Head of caudate nucleus (tissue), 42 donors: ENCODE results near the gene ATG7.

Source experiments
- DNase-seq, 42 donors: peaks; one replicate each; pipeline versions ENCODE4 v3.0.0 to v3.0.0-alpha.2; 2020 to 2021; ENCODE audit warnings: mixed read lengths in 7 of 42
- intact Hi-C: fragments of 100-400 bp; cut with DNase I; formaldehyde crosslinking; loops from one replicate; pipeline ENCODE4 v1.15.0; 2022

Gene ATG7

DNA sequence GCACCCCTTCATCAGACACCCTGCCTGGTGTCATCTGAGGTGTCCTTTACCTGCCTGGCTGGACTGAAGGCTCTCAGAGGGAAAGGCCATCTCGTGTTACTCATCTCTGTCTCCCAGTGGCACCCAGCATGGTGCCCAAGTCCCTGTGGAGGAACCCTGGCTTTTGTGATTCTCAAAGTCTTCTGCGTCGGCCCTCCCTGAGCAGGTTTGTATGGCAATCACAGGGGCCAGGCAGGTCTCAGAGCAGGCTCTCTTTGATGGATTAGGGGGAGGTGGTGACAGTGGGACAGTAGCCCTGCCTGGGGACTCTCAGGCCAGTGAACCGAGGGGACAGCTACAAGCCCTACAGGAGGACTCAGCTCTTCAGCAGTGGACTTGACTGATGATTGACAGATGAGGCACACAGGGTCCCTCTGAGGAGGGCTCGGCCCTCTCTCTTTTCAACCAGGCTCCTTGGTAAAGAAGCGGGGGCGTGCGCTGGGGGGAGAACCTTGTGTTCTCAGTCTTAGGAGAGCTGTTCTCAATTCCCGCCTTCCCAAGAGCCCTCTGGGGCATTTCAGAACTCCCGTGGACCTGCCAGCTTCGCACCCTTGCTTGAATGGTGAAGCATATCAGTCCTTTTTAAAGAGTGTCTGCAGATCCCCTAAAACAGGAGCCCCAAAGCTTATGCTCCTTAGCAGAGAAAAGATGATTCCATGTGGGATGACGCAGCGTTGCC is 263.2 kb downstream of the ATG7 start:
- peak in 1 of 42 donors; percentile 12 for DNase-seq
- intact Hi-C loops, result no loop called here

DNA sequence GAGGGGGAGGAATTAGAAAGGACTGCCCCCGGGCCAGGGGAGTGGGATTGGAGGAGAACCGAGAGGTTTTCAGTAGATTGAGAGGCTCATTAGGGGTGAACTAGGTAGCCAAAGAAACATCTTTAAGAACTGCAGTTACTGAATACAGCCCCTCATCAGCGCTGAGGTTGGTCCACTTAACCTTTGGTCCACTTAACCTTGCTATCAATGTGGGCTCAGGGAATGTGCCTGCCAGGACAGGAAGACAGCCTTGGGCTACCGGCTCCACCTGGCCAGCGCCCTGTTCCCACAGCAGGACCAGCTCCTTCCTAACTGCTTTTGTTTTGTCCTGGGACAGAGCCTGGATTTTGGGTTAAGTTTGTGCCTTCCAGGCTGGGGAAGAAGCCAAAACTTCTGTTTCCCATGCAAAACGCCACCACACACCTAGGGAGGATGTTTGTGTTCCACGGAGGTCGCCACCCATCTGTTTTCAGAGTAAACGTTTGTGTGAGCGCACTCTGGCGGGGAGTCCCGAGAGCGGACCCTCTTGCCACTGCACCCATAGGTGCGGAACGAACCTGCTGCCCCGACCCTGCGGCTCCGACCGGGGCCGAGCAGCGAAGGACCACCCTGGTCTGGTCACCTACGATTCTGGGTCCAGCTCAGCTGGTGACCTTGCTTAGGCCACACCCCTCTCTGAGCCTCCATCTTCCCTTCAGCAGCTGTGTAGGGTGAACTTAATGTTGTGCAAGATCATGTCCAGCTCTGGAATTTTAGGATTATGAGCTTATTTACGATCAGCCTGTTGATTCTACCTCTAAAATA is 264.1 kb downstream of the ATG7 start:
- DNase-seq, result peak in 1 of 42 donors; percentile 25
- intact Hi-C loops, result no loop called here

DNA sequence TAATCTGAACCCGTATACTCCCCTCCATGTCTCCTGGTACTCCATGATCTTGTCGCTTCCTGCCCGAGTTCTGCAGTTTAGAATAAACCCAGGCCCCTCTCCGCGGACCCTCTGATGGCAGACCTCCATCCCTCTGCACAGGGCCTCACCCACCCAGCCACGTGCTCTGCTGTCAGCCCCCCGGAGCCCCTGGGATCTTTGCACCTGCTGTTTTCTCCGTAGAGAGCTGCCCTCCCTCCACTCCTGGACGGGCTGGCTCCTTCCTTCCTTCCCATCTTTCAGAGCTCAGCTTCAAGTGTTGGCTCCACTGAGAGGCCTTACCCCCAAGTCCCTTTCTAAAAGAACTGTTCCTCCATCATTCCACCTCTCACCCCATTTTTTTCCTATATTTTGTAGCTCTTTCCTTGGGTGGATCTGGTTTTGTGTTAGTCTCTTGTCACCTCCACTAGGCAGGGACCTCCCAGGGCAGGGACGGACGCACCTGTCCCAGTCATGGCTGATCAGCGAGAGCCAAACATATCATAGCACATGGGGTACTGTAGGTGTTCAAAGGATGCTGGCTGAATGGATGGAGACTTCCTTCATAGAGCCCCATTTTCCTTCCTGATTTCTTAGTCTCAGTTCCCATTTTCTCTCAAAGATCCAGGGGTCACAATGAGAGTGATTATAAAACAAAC is 264.9 kb downstream of the ATG7 start:
- intact Hi-C loops, result no loop called here

DNA sequence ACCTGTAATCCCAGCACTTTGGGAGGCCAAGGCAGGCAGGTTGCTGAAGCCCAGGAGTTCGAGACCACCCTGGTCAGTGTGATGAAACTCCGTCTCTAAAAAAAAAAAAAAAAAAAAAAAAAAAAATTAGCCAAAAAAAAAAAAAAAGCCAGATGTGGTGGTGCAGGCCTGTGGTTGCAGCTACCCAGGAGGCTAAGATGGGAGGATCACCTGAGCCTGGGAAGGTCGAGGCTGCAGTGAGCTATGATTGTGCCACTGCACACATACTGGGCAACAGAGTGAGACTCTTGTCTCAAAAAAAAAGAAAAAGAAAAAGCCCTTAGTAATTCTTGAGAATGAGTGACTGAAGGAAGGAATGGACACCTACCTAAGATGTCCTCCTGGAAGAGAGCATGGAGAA is 266.4 kb downstream of the ATG7 start:
- no peak for DNase-seq
- intact Hi-C loops, result no loop called here

More for the DNA sequence above, 264.9 kb downstream of the ATG7 start:
- no peak for DNase-seq

DNA sequence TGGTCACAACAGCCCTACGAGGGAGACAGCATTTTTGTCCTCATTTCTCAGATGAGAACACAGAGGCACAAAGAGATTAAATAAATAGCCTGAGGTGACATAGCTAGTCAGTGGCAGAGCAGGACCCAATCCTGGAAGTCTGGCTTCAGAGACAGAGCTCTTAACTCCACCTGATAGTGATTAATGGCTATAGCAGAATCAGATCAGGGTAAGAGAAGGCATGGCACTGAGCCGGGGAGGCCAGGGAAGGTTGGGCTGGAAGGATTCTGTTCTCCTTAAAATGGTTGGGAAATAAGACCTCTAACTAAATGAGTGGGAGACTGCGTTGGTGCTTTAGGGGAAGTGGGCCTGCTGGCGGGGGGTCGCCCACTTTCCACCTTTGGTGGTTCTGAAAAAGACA is 267.0 kb downstream of the ATG7 start:
- intact Hi-C loops, result no loop called here
- peak in 1 of 42 donors; percentile 22 for DNase-seq

DNA sequence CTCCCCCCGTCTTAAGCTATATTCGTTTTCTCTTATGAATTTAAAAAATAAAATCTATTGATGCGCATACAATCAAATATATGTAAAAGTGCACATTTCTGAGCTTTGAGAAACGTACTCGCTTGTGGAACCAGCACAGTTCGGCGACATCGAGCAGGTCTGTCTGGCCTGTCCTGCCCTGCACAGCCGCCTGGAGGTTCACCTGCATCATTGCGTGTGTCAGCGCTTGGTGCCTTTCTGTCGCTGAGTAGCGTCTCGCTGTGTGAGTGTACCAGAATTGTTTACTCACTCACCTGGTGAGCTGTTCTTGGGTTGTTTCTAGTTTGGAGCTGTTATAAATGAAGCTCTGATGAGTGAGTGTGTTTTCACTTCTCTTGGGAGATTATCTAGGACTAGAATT is 267.5 kb downstream of the ATG7 start:
- peak in 1 of 42 donors; percentile 19 for DNase-seq
- intact Hi-C loops, result no loop called here

DNA sequence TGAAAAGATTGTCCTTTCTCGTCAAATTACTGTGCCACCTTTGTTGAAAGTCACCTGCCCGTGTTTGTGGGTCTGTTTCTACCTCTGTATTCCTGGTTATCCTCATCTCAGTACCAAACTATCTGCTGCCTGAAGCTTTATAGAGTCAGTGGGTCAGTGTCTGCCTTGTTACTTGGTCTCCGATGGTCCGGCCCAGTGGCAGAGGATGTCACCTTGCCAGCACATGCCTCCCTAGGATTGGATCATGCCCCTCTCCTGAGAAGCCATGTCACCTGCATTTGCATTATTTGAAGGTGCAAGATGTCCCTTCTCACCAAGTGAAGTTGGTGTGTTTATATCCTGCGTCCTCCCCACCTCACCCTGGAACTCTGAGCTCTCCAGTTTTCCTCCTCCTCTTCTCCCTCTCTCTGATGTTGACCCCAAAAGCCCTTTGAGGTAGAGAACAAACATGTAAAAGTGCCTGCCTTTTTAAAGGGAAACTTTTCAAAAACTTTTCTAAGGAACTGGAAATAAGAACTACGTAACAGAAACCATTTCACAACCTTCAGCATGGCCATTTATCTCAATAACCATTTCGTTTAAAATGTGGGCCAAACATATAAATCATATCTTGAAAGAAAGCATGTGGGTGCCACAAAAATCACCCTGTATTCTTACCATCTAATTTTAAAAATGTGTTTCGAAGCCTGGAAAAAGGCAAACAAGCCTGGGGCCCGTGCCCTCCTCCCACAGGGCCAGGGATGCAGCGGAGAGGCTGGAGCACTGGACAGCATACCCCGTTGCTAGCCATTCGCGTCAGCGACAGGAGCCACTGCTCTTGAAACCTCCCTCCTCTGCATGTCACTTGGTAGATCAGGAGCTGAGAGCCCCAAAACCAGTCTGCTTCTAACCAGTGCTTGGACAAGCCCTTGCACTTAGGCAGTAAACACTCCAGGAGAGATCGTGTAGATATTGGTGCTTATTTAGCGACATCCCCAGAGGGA is 269.4 kb downstream of the ATG7 start:
- intact Hi-C loops, result no loop called here
- no peak for DNase-seq

DNA sequence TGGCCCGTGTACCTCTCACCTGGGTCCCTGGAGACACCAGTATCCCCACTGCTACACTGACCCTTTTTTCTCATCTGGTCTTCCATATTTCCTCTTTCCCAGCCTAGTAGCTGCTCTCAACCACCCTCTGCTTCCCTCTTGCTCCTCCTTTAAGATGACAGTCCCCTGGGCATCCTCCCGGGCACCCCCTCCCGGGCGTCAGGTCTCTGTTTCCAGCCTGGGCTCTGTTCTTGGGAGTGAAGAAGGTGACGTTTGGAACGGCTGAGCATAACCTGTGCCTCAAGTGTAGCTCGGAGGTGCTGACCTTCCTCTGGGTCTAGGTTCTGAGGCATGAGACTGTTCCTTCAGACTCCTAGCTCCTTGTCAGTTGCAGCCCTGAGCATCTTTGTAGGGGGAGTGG is 270.4 kb downstream of the ATG7 start:
- DNase-seq, result no peak
- intact Hi-C loops, result no loop called here

DNA sequence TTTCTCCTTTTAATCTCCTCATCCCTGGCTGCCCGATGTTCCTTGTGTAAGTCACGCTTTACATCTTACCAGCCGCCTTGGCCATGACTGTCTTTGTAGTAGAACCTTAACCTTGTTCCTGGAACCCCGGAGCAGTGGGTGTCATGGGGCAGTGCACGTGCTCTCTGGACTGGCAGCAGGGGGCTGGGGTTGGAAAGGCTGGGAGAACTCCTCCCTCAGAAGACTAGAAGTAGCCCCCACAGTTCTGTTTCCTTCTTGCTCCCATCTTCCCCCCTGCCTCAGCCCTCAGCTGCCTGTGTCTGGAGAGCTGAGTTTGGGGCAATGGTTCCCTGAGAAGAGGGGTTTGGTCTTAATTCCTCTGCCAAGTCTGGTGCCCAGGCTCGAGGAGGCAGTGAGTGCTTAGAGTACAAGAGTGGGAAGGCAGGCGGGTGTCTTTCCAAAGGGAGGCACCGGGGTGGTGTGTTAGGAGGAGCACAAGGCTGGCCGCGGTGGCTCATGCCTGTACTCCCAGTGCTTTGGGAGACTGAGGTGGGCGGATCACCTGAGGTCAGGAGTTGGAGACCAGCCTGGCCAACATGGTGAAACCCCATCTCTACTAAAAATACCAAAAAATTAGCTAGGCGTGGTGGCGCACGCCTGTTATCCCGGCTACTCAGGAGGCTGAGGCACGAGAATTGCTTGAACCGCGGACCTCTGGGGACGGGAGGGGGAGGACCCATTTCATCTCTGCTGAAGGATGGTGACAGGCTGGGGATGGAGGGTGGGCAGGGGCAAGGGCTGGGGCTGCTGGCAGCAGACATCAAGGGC is 271.1 kb downstream of the ATG7 start:
- intact Hi-C loops, result no loop called here
- DNase-seq, result no peak

DNA sequence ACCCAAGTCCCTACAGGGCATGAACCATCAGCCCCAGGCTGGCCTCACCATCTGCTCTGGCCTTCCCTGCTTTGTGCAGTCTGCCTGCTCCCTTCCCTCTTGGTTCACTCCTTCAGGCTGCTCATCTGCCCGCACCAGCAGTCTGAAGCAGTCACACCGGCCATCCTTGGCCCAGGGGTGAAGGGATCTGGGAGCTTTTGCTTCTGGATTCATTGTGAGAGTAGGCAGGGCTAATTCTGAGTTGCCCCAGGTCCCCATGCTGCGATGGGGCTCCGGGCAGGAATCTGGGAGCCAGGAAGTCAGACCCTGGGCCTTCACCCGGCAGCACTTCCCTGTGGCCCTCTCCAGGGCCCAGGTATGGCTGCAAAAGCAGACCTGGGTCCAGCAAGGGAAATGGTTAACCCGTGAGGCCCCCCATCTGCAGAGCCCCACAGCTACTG is 271.8 kb downstream of the ATG7 start:
- DNase-seq, result no peak
- intact Hi-C loops, result no loop called here

DNA sequence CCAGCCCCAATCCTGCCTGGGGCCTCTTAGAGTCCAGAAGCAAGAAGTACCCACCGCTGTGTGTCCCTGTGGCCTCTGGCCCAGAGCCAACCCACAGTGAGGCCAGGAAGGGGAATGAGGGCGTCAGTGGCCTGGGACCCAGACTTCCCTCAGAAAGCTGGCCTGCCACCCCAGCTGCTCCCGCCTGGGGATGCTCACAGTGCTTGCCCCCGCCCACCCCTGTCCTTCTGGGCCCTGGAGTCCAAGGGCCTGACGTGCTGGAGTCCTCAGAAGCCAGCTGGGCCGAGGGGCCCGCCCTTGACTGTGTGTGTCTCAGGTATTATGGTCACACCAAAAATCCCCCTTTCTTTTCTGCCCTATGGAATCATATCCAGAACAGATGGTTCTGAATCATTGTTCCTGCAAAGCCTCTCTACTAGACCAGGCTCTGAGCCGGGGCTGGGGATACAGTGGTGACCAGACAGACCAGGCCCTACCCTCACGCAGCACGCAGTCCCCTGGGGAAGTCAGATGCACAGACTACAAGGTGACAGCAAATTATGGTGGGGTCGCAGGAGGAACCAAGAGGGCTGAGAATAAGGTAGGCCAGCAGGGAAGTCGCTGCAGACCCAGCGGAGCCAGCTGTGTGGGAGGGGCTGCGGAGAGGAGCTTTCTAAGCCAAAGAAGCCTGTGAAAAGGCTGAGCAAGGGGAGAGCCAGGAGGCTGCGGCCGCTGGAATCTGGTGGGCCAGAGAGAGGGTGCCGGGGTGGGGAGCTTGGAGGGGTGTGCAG is 272.4 kb downstream of the ATG7 start:
- no peak for DNase-seq

DNA sequence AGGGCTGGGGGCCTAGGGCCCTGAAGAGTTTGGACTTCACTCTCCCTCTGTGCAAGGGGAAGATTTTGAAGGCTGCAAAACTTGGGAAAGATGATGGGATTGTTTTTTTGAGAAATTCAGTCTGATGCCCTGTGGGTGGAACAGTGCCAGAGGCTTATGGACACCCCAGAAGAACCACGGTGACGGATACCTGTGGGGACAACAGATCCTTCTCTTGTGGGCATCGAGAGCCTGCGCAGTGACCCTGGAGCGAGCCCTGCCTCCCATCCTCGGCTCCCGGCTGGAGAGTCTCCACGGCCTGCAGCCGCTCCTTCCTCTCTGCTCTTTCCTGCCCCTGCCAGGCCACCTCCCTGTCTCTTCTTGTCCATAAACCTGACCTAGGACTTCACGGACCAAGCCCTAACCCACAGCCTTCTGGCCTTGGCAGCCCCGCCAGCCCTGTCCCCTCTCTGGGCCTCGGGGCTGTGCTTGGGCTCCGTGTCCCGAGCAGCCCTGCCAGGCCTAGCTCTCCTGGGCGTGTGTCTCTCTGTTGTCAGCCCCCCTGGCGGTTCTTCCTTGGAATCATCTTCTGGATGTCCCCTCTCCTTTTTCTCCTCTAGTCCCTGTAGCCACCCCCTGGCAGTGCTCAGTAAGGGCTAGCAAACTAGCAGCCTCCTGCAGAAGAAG is 273.1 kb downstream of the ATG7 start:
- intact Hi-C loops, result no loop called here
- no peak for DNase-seq

More for the DNA sequence above, 272.4 kb downstream of the ATG7 start:
- intact Hi-C loops, result no loop called here

DNA sequence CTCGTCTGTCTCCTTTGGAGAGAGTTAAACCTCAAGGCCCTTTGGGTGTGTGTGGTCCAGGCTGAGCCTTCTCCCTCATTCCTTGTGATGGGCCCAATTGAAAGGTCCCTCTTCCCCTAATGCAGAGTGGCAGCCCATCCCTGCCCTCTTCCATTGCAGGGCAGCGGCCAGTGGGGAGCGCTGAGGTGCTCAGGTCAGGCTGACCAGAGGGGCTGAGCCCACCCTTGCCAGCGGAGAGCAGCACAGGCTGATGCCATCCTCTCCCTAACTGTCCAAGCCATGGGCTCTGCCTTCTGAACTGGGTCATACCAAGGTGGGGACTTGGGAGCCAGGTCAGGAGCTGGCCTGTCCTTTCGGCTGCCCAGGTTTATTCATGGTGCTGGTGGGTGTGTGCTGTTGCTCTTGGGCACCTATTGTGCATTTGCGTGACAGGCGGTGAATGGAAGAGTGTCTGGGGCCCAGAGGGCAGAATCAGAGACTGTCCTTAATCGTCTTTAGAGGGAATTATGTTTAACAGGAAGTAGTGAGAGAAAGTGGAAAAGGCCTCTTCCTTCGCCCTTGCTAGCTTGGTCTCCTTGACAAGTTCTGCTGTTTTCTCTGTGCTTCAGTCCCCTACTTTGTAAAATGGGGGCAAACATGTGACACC is 274.6 kb downstream of the ATG7 start:
- intact Hi-C loops, result no loop called here

DNA sequence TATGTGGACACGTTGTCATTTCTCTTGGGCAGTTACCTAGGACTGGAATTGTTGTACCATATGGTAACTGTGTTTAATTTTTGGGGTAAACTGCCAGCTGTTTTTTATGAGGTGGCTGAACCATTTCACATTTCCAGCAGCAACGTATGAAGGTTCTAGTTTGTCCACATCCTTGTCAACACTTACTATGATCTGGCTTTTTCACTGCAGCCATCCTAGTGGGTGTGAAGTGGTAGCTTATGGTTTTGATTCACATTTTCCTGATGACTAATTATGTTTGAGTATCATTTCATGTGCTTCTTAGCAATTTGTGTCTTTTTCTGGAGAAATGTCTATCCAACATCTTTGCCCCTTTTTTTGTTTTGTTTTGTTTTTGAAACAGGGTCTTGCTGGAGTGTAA is 275.3 kb downstream of the ATG7 start:
- intact Hi-C loops, result no loop called here
- no peak for DNase-seq

More for the DNA sequence above, 274.6 kb downstream of the ATG7 start:
- no peak for DNase-seq

DNA sequence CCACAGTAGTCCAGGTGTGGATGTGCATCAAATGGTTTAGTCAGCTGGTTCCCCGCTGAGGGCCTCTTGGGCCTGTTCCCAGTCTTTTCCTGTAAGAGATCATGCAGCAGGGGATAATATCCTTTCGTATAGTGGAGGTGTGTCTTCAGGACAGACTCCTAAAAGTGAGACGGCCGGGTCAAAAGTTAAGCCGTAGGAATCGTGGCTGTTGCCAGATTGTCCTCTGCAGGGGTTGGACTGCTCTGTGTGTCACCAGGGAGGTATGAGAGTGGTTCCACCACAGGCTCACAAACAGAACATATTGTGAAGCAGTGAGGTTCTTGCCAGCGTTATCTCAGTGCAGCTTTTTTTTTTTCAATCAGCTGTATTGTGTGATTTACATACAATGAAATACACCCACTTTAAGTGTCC is 276.5 kb downstream of the ATG7 start:
- DNase-seq, result peak in 1 of 42 donors; percentile 26
- intact Hi-C loops, result no loop called here

DNA sequence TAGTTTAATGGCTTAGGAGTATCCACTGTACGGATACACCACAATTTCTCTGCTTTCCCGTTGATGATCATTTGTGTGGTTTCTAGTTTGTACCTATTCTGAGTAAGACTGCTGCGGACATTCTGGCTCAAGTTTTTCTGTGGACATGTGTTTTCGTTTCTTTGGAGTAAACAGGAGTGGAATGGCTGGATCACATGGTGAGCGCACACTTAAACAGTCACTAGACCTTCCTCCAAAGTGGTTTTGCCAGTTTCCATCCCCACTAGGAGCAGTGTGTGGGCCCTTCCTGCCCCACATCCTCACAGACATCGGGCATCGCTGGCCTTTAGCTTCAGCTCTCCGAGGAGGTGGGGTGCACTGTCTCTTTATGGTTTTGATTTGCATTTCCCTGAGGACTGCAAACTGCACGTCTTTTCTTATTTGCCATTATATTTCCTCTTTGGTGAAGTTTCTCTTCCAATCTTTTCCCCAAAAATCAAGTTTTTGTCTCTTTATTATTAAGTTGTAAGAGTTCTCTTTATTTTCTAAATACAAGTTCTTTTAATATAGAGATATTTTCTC is 277.5 kb downstream of the ATG7 start:
- intact Hi-C loops, result loop anchor here (10.0 kb wide), 1 partner anchor 165 kb away; no protein-coding TSS in a partner anchor
- peak in 1 of 42 donors; percentile 25 for DNase-seq
